GM19395 (cell line): ENCODE data around the gene ERF.

Experiments
- ATAC-seq: cut with Tn5 transposase; IDR thresholded peaks from one replicate; pipeline ENCODE4 v1.9.1; 2021; ENCODE audit warnings: mild to moderate bottlenecking, moderate library complexity; ENCODE audit not compliant: unreplicated experiment

The ERF gene

GRCh38 chr19:42287017-42287826, 32.3 kb upstream of the ERF start:
- ATAC-seq: no peak

- ATAC-seq: no peak
Measured at GRCh38 chr19:42286349-42287016, 31.6 kb upstream of the ERF start.

DNA sequence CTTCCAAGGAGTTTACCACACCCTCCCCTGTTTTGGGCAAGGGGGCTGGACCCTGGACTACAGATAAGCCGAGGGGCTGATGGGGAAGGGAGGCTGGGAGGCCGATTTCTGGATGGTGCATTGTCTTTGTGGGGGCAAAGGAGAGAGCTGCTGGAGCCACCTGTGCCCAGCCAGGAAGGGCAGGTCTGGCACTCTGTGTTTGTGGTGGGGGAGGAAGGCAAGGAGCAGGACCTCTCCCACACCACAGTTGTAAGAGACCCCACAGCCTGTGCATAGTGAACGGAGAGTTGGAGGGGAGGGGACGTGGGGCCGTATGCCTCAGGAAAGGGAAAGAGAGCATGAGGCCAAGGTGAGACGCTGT, 31.0 kb upstream of the ERF start:
- no peak for ATAC-seq

DNA sequence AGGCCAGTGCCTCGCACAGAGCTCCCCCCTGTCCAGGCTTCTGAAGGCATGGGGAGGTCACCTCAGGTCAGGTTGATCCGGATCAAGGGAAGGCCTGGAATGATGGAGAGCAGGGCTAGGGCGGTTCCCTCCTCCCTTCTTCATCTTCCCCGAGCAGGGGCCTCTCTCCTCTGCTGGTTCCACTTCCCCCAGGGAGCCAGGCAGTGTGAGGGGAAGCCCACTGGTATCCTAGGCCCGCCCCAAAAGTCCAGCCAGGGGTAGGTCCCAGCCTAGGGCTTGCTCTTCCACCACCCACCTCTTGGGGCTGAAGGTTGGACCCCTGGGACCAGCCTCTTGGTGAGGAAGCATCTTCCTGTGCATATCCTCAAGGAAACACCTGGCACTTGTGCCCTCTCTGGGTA, 30.6 kb upstream of the ERF start:
- no peak for ATAC-seq

DNA sequence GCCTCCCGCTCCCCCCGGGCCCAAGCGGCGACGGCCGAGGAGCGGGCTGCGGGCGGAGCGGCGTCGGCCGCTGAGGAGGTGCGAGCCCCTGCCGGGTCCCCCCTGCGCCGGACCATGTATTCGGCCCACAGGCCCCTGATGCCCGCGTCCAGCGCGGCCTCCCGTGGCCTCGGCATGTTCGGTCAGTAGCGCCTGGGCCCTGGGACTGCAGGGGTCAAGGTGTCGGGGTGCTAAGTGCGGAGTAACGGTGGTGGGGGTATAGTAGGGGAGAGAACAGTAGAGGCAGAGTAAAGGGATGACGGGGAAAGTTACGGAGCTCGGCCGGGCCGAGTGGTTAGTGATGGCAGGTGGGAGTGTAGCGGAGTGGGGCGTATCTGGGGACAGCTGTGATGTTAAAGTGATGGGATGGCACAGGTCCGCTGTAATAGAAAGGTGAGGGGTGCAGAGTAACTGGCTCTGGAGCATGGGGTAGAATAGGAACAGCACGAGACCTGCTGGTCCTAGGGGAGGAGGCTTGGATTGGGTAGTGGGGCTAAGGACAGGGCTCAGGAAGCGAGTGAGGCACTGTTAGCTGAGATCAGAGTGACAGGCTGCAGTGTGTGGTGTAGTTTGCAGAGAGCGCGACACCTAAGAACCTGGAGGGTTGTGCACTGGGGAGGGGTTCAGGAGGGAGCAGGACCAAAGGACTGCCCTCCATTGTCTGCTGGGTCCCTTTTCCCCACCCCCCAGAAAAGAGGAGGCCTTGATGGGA, 29.8 kb upstream of the ERF start:
- no peak for ATAC-seq

GRCh38 chr19:42284066-42284501, 29.2 kb upstream of the ERF start:
- peak; percentile 16 for ATAC-seq

- peak; percentile 39 for ATAC-seq
Measured at GRCh38 chr19:42283188-42284065, 28.5 kb upstream of the ERF start.

- ATAC-seq: no peak
Measured at GRCh38 chr19:42282819-42283187, 27.9 kb upstream of the ERF start.

DNA sequence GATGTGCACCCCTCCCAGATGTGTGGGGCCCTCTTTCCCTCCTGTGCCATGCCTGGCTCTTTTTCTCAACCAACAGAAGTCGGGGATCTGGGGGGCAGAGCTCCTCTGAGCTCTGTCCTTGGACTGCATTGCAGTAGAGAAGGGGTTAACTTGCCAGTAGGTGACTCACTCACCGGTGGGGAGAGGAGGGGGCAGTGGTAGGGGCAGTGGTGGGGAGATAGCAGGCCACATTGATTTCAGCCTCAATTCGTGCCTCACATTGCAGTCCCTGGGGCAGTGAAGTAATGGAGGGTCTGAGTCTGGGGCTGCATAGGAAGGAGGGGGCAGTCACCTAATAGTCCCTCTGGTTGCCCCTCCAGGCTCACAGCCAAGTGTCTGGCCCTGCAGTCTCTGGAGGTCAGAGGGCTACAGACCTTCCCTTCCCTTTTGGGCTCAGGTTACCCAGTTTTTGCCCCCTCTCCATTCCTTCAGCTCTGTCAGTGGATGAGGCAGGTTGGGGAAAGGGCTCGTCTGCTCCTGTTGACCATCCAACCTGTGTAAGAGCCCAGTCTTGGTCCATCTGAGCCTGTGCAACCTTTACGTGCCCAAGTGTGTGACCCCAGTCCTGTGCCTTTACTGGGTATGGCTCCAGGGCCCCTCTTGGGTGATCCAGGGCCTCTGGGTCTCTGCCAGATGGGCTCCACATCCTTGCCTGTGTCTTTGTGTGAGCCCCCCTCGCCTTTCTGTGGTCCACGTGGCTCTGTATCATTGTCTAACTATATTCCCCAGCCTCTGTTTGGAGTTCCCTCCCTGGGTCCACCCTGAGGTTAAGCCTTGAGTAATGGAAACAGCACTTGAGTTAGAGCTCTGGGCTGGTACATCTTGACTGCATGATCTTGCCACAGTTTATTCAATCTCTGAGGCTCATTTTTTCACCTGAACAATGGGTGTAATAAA, 27.2 kb upstream of the ERF start:
- no peak for ATAC-seq

GRCh38 chr19:42281146-42281826, 26.4 kb upstream of the ERF start:
- ATAC-seq: no peak

GRCh38 chr19:42280815-42281145, 25.9 kb upstream of the ERF start:
- no peak for ATAC-seq

DNA sequence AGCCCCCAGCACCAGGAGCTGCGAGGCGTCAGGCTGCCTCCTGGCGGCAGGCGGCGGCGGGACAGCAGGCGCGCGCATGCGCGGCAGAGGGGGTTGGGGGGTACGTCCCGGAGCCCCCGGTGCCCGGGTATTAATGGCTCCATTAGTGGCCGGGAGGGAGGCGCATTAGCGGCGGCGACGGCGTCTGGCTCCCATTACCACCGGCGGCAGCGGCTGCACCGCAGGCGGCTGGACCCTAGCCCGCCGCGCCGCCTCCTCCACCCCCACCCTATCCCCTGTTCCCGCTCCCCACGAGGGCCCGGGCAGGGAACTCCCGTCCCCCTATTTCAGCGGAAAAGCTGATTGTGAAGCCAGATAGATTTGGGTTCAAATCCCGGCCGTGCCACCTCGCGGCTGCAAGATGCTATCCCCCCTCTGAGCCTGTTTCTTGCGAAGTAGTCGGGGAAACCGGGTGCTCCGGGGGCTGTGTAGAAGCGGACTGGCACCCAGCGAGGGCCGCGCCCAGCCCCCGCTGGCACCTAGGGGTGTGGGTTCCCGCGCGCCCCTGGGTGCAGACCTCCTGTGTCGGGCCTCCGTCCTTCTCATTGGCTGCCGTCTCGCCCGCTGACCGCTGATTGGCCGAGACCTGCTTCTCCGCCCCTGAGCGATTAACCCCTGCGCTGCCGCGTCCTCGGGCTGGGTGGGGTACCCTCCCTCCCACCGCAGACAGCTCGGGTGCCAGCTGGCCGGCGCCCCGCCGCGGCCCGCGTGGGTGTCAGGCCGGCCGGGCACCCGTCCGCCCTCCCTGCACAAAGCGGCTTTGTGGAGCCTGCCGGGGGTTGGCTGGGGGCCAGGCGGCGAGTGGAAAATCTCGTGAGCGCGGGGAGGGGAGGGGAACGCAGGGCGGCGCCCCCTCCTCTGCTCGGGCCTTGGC, 25.2 kb upstream of the ERF start:
- peak; percentile 36 for ATAC-seq

- ATAC-seq: no peak
Measured at GRCh38 chr19:42279155-42279901, 24.4 kb upstream of the ERF start.

GRCh38 chr19:42278452-42279154, 23.7 kb upstream of the ERF start:
- no peak for ATAC-seq

DNA sequence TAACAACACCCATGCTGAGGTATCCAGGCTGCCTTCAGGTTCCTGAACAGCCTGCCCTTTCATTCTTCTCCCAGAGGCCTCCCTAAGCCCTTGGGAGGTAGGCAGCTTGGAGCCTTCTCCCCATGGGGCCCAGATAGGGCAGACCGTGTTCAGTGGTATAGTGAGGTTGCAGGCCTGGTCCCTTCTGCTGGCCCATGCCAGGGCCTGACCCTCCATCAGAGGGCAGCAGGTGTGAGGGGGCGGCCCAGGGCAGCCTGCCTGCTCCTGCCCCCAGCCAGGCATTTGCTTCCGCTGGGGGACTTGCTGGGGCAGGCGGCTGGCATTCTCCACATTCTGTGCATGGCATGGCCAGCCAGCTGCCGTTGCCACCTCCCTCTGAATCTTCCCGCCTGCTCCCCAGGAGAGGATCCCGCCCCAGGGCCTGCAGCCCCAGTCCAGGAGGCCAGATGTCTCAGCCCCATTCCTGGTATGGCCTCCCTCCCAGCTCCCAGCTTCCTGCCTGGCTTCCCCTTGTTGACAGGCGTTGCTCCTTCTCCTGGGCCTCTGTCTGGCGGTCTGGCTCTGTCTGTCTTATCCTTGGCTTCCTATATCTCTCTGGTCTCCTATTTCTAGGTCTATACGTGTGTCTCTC, 23.0 kb upstream of the ERF start:
- no peak for ATAC-seq

- no peak for ATAC-seq
Measured at GRCh38 chr19:42276821-42277220, 21.9 kb upstream of the ERF start.

DNA sequence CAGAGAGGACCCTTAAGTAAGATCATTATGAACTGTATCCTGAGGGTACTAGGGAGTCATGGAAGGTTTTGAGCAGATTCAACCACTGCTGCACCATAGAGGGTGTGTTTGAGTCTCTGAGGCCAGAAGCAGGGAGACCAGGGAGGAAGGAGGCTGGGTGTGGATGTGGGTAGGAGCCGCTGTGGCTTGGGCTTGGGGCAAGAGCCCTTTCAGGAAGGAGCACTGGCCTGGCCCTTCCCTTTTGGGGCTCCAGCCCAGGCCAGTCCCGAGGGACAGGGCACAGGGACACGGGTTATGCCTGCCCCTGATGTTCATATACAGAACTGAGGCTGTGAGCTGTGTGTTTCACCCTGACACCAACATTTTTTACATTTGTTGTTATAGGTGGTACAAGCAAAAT, 21.4 kb upstream of the ERF start:
- ATAC-seq: no peak
